Omental fat pad (tissue), 4 donors: ENCODE data around the gene ZNF518B. TPM values are rescaled to one million over a fixed set of nuclear protein-coding genes. Genes with fewer than 3 reads are reported as not detected.
A peak's percentile ranks its signal among the peaks of the same experiment; 100 is the strongest.

ENCODE experiments used
- ATAC-seq: fragments of 150-250 bp; one replicate; pipeline ENCODE4 v1.9.1; 2016; ENCODE audit warnings: mild to moderate bottlenecking, moderate library complexity; ENCODE audit not compliant: low FRiP score
- DNase-seq: peaks from one replicate; pipeline ENCODE4 v3.0.0-alpha.2; 2019; ENCODE audit warnings: low spot score
- total RNA-seq, 4 donors: library from RNA; depleted of rRNA; stranded (reverse); fragments of >200 nt; gene quantifications; one replicate each; pipeline ENCODE4 v1.1.0, GENCODE V29; 2016
- TF ChIP-seq, protein P1 (sequence below), 3 donors: fragments of 450-650 bp; IDR thresholded peaks; one replicate each; pipeline ENCODE4 v1.5.1; 2016 to 2017; ENCODE audit warnings: antibody characterized with exemption in 3 of 3, mild to moderate bottlenecking in 3 of 3, moderate library complexity in 2 of 3

Gene ZNF518B
- total RNA-seq: 10 to 100 TPM; 14.4 to 34.2 (median 22.6) TPM

DNA sequence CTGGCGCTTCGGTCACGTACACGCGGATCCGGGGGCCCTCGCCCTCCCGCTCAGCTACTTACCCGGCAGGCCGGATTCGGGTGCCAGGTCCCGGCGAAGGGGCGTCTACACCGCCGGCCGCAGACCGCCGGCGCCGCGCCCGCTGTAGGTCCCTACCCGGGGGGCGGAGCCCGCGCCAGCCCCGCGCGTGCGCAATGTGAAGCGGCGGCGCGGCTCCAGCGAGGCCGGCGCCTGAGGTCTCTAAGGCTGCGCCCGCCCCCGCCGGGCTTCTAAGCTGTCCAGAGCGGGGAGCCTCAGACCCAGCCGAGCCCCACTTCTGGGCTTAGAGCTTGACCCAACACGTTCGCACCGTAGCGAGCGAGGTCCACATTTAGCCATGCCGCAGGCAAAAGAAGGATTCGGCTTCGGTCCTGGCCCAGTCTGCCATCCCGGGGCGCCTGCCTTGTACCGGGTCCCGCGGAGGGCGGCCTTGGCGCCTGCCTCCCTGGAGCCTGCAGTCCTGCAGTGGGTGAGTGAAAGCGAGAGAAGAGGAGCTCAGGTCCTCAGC, at the start of gene ZNF518B:
Gene ZNF518B, minus strand, starts transcription at position 172 of the 547 bp plus-strand sequence. CDS start 11,098 bp downstream, outside the sequence.
- TF ChIP-seq, protein P1, sequence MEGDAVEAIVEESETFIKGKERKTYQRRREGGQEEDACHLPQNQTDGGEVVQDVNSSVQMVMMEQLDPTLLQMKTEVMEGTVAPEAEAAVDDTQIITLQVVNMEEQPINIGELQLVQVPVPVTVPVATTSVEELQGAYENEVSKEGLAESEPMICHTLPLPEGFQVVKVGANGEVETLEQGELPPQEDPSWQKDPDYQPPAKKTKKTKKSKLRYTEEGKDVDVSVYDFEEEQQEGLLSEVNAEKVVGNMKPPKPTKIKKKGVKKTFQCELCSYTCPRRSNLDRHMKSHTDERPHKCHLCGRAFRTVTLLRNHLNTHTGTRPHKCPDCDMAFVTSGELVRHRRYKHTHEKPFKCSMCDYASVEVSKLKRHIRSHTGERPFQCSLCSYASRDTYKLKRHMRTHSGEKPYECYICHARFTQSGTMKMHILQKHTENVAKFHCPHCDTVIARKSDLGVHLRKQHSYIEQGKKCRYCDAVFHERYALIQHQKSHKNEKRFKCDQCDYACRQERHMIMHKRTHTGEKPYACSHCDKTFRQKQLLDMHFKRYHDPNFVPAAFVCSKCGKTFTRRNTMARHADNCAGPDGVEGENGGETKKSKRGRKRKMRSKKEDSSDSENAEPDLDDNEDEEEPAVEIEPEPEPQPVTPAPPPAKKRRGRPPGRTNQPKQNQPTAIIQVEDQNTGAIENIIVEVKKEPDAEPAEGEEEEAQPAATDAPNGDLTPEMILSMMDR (IDR thresholded peaks at IDR 0.05): no peak
- ATAC-seq (peak; percentile 72), DNase-seq (no peak)

GRCh38 chr4:10506077-10506476, 48.9 kb upstream of the ZNF518B start:
- TF ChIP-seq, protein P1 (IDR thresholded peaks at IDR 0.05): no peak
- ATAC-seq: no peak
- no peak for DNase-seq

DNA sequence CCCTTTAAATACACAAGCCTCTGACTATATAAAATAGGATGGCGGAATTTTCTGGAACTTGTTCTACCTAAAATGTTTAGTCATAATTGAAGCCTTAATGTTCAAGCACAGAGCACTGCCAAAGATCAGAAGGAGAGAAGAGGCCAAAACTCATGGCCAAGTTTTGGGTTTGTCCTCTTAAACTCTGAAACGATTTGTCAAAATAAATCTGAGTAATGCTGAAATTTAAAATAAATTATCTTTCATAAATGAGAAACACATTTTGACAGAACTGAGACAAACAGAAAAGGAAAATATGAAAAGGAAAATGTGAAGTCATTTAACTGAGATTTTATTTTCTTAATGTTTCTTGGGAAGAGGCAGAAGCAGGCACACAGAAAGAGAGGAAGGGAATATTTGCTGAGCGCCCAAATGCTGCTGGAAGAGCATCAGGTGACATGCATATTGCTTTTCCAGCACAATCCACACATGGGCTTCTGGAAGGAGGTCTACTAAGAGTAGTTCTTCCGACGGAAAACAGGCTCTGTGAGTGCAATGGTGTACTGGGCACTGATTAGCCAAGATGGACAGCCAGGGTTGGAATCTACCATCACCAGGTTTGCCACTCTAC, 47.4 kb upstream of the ZNF518B start:
- DNase-seq (no peak), ATAC-seq (no peak)
- TF ChIP-seq, protein P1 (IDR thresholded peaks at IDR 0.05): no peak

DNA sequence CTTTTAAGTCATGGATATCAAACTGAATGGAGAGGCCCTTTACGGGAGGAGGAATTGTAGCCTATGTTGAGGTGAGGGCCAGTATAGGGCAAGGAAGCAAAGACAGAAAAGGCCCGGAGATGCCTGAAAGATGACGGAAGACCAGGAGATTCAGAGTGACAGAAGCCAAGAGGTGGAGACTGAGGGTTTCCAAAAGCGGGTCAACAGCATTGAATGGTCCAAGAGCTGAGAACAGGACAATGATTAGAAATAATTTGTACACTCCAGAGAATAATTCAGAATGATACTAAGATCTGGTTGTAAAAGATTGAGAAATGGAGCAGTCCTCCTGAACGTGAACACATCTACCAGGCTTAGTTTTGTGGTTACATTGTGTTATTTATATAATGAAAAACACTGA, 45.5 kb upstream of the ZNF518B start:
- TF ChIP-seq, protein P1 (IDR thresholded peaks at IDR 0.05): no peak
- no peak for ATAC-seq
- no peak for DNase-seq

GRCh38 chr4:10500776-10501175, 43.5 kb upstream of the ZNF518B start:
- TF ChIP-seq, protein P1 (IDR thresholded peaks at IDR 0.05): no peak
- ATAC-seq (no peak), DNase-seq (no peak)

DNA sequence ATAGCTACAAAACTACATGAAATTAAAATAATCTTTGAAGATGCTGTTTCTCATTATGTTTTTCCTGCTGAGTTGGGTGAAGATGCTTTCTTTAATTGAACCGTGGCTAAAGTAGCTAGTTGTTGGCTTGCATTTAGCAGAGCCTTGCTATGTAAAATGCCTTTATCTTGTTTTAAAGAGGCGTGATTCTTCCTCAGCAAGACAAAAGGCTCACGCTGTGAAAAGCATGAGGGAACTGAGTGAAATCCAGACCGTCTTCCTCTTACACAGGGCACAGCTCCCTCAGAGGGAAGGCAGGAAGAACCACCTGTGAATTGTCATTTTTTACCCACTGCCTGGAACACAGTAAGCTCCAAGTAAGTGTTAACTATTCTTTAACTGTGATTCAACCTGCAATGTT, 39.0 kb upstream of the ZNF518B start:
- DNase-seq: no peak
- no peak for ATAC-seq
- TF ChIP-seq, protein P1 (IDR thresholded peaks at IDR 0.05): no peak

GRCh38 chr4:10495651-10496050, 38.4 kb upstream of the ZNF518B start:
- DNase-seq (no peak), ATAC-seq (no peak)
- TF ChIP-seq, protein P1 (IDR thresholded peaks at IDR 0.05): no peak
